HepG2 (cell line): Measurements from ENCODE around the gene UCP2. TPM values are rescaled to one million over a fixed set of nuclear protein-coding genes. Genes with fewer than 3 reads are reported as not detected.
A peak's percentile ranks its signal among the peaks of the same experiment; 100 is the strongest.

ENCODE experiments used
- ELF3 ChIP-seq: IDR thresholded peaks from 2 replicates; pipeline ENCODE4 v1.6.1; 2016; ENCODE audit warnings: missing genetic modification reagents, missing compliant biosample characterization
- GABPB1 ChIP-seq: IDR thresholded peaks from 2 replicates; pipeline ENCODE4 v1.6.1; 2016; ENCODE audit warnings: mild to moderate bottlenecking, missing genetic modification reagents, moderate library complexity, missing compliant biosample characterization
- HCFC1 ChIP-seq: fragments of 150-350 bp; IDR thresholded peaks from 2 replicates; pipeline ENCODE4 v1.6.1; 2014; ENCODE audit warnings: low read depth, low read length
- IRF2 ChIP-seq: IDR thresholded peaks from 2 replicates; pipeline ENCODE4 v1.6.1; 2018; ENCODE audit warnings: missing genetic modification reagents, missing compliant biosample characterization
- KDM2A ChIP-seq: sonication (generic); formaldehyde crosslinking; IDR thresholded peaks from 2 replicates; pipeline ENCODE4 v1.4.0; 2020; ENCODE audit warnings: low read depth, missing genetic modification reagents, borderline replicate concordance
- MIER3 ChIP-seq: IDR thresholded peaks from 2 replicates; pipeline ENCODE4 v1.6.1; 2016; ENCODE audit warnings: missing compliant biosample characterization, borderline replicate concordance
- PTBP1 ChIP-seq: fragments of 200-400 bp; formaldehyde crosslinking; IDR thresholded peaks from 2 replicates; pipeline ENCODE4 v1.6.1; 2018; ENCODE audit warnings: low read length, low read depth; ENCODE audit not compliant: poor library complexity, severe bottlenecking
- SIN3A ChIP-seq: IDR thresholded peaks from 2 replicates; pipeline ENCODE4 v1.6.1; 2011; ENCODE audit warnings: low read depth, mild to moderate bottlenecking, control low read depth, low read length, borderline replicate concordance
- SNAPC2 ChIP-seq: sonication (generic); formaldehyde crosslinking; IDR thresholded peaks from 2 replicates; pipeline ENCODE4 v1.8.1; 2022; ENCODE audit warnings: mild to moderate bottlenecking, missing genetic modification reagents
- SOX5 ChIP-seq: IDR thresholded peaks from 2 replicates; pipeline ENCODE4 v1.6.1; 2016; ENCODE audit warnings: borderline replicate concordance
- polyA plus RNA-seq, 8 experiments: library from polyadenylated mRNA; depleted of rRNA in 3 of 8; stranded (reverse) in 7 of 8; unstranded in 1 of 8; fragments of >200 nt; fragmentation: Illumina TruSeq in 4 of 8; extraction: Trizol in 4 of 8; gene quantifications; 2 replicates each; pipeline versions ENCODE4 v1.2.1 to v1.2.3, GENCODE V29; 2011 to 2016; ENCODE audit warnings: low read depth in 4 of 8, missing spikeins in 1 of 8, mixed read lengths in 1 of 8; ENCODE audit not compliant: insufficient read depth in 1 of 8
- total RNA-seq, 5 experiments: library from RNA; depleted of rRNA; stranded (reverse); fragments of >200 nt; fragmentation: Illumina TruSeq; extraction: Trizol; gene quantifications; 2 replicates each; pipeline ENCODE4 v1.2.3, GENCODE V29; 2016; ENCODE audit warnings: low read depth in 1 of 5
- TF ChIP-seq, protein P1 (sequence below): sonication (generic); formaldehyde crosslinking; IDR thresholded peaks from 2 replicates; pipeline ENCODE4 v1.4.0; 2020; ENCODE audit warnings: missing genetic modification reagents
- TF ChIP-seq, protein P2 (sequence below): sonication (generic); formaldehyde crosslinking; IDR thresholded peaks from 2 replicates; pipeline ENCODE4 v1.4.0; 2020; ENCODE audit warnings: mild to moderate bottlenecking, missing genetic modification reagents
- TF ChIP-seq, protein P3 (sequence below): IDR thresholded peaks from 2 replicates; pipeline ENCODE4 v1.6.1; 2016; ENCODE audit warnings: missing genetic modification reagents, missing compliant biosample characterization
- TF ChIP-seq, protein P4 (sequence below): sonication (generic); formaldehyde crosslinking; IDR thresholded peaks from 2 replicates; pipeline ENCODE4 v1.4.0; 2020; ENCODE audit warnings: missing genetic modification reagents, borderline replicate concordance

UCP2 gene
- total and polyA plus RNA-seq, 2 of the 13 experiments (the other 11 are each of a cell fraction or from before 2014, with no cell fraction given), result 2.7 to 3.2 TPM

DNA sequence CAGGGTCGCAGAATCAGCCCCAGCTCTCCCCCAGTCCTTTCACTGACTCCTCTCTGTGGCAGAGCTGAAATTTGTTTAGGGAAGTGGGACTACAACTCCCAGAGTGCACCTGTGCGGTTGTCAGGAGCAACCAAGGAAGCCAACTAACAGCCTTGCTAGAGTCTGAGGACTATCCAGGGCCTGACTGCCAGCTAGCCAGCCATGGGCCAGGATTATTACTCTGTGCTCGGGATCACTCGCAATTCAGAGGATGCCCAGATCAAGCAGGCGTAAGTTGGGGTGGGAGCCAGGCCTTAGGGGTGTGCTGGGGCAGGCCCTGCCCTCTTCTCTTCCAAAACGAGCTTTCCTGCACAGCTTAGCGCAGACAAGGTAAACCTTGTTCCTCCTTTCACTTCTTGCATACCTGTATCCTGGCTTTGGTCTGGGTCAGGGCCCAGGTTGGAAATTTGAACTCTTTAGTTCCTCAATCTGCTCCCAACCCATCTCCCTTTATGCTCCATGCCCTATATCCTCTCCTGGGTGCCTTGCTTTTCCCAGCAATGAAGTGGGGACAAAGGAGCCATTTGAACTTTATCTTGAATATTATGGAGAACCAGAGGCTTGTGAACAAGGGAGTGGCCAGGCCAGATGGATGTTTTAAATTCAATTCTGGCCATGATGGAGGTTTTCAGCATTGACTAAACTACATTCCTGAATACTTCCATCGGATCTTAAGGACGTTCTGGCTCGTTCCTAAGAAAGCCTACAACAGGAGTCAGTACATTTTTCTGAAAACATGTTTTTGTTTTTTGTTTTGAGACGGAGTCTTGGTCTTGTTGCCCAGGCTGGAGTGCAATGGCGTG is 31.6 kb downstream of the UCP2 start, which contains the start of gene DNAJB13 (continued):
- TF ChIP-seq, protein P1, sequence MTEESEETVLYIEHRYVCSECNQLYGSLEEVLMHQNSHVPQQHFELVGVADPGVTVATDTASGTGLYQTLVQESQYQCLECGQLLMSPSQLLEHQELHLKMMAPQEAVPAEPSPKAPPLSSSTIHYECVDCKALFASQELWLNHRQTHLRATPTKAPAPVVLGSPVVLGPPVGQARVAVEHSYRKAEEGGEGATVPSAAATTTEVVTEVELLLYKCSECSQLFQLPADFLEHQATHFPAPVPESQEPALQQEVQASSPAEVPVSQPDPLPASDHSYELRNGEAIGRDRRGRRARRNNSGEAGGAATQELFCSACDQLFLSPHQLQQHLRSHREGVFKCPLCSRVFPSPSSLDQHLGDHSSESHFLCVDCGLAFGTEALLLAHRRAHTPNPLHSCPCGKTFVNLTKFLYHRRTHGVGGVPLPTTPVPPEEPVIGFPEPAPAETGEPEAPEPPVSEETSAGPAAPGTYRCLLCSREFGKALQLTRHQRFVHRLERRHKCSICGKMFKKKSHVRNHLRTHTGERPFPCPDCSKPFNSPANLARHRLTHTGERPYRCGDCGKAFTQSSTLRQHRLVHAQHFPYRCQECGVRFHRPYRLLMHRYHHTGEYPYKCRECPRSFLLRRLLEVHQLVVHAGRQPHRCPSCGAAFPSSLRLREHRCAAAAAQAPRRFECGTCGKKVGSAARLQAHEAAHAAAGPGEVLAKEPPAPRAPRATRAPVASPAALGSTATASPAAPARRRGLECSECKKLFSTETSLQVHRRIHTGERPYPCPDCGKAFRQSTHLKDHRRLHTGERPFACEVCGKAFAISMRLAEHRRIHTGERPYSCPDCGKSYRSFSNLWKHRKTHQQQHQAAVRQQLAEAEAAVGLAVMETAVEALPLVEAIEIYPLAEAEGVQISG (CRISPR knock-in tag), result peak; percentile 48; the same call in 1 of the 2 replicates
- TF ChIP-seq KDM2A (CRISPR knock-in tag), result 0 out of 2 replicates have a peak, but pooled peaks have one; percentile 22
- peak; percentile 38; the same call in 1 of the 2 replicates for TF ChIP-seq GABPB1 (CRISPR knock-in tag)
- TF ChIP-seq, protein P2, sequence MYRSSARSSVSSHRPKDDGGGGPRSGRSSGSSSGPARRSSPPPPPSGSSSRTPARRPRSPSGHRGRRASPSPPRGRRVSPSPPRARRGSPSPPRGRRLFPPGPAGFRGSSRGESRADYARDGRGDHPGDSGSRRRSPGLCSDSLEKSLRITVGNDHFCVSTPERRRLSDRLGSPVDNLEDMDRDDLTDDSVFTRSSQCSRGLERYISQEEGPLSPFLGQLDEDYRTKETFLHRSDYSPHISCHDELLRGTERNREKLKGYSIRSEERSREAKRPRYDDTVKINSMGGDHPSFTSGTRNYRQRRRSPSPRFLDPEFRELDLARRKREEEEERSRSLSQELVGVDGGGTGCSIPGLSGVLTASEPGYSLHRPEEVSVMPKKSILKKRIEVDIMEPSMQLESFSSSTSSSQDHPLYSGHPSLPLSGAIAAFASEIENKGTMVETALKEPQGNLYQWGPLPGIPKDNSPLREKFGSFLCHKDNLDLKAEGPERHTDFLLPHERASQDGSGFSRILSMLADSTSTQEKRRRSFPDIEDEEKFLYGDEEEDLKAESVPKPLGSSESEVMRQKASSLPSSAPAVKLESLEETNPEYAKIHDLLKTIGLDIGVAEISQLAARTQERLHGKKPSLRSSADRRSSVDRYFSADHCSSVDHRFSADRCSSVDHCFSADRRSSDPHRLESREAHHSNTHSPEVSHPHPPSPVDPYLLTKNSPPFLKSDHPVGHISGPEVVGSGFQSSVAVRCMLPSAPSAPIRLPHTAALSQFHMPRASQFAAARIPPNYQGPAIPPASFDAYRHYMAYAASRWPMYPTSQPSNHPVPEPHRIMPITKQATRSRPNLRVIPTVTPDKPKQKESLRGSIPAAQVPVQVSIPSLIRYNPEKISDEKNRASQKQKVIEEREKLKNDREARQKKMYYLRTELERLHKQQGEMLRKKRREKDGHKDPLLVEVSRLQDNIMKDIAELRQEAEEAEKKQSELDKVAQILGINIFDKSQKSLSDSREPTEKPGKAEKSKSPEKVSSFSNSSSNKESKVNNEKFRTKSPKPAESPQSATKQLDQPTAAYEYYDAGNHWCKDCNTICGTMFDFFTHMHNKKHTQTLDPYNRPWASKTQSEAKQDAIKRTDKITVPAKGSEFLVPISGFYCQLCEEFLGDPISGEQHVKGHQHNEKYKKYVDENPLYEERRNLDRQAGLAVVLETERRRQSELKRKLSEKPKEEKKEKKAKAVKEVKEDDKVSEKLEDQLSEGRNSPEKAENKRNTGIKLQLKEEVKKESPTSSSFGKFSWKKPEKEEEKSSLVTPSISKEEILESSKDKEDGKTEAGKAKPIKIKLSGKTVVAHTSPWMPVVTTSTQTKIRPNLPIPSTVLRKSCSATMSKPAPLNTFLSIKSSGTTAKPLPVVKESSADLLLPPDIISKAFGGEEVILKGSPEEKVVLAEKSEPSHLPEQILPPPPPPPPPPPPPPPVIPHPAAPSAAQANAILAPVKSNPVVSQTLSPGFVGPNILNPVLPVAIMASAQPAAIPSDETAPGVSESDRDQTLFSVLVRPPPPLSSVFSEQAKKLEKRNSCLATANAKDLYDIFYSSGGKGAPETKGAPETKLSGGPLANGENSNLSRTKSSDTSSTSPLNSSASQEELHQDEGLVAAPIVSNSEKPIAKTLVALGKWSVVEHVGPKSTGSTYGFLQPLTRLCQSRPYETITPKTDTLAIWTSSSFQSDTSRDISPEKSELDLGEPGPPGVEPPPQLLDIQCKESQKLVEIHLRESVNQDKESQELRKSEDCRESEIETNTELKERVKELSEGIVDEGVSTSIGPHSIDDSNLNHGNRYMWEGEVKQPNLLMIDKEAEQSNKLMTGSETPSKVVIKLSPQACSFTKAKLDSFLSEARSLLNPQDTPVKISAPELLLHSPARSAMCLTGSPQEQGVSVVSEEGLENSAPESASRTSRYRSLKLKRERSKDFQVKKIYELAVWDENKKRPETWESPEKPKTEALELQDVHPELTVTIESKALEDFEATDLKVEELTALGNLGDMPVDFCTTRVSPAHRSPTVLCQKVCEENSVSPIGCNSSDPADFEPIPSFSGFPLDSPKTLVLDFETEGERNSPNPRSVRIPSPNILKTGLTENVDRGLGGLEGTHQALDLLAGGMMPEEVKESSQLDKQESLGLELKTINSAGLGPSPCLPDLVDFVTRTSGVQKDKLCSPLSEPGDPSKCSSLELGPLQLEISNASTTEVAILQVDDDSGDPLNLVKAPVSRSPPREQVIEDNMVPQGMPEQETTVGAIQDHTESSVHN (CRISPR knock-in tag), result no peak
- 0 out of 2 replicates have a peak, but pooled peaks have one; percentile 70 for TF ChIP-seq SNAPC2 (CRISPR knock-in tag)
- 0 out of 2 replicates have a peak, but pooled peaks have one; percentile 42 for TF ChIP-seq MIER3 (CRISPR knock-in tag)
- TF ChIP-seq PTBP1, result no peak
- TF ChIP-seq HCFC1, result peak; percentile 87
- TF ChIP-seq ELF3 (CRISPR knock-in tag), result 0 out of 2 replicates have a peak, but pooled peaks have one; percentile 40
- TF ChIP-seq SOX5 (CRISPR knock-in tag), result 0 out of 2 replicates have a peak, but pooled peaks have one; percentile 21
- TF ChIP-seq, protein P3, sequence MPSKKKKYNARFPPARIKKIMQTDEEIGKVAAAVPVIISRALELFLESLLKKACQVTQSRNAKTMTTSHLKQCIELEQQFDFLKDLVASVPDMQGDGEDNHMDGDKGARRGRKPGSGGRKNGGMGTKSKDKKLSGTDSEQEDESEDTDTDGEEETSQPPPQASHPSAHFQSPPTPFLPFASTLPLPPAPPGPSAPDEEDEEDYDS, result peak; percentile 57
- TF ChIP-seq, protein P4, sequence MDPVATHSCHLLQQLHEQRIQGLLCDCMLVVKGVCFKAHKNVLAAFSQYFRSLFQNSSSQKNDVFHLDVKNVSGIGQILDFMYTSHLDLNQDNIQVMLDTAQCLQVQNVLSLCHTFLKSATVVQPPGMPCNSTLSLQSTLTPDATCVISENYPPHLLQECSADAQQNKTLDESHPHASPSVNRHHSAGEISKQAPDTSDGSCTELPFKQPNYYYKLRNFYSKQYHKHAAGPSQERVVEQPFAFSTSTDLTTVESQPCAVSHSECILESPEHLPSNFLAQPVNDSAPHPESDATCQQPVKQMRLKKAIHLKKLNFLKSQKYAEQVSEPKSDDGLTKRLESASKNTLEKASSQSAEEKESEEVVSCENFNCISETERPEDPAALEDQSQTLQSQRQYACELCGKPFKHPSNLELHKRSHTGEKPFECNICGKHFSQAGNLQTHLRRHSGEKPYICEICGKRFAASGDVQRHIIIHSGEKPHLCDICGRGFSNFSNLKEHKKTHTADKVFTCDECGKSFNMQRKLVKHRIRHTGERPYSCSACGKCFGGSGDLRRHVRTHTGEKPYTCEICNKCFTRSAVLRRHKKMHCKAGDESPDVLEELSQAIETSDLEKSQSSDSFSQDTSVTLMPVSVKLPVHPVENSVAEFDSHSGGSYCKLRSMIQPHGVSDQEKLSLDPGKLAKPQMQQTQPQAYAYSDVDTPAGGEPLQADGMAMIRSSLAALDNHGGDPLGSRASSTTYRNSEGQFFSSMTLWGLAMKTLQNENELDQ, result 0 out of 2 replicates have a peak, but pooled peaks have one; percentile 28
- TF ChIP-seq SIN3A, result peak; percentile 94
- peak; percentile 55; the same call in 1 of the 2 replicates for TF ChIP-seq IRF2 (CRISPR knock-in tag)
